Measurements from ENCODE around the gene UNK. TPM values are rescaled to one million over a fixed set of nuclear protein-coding genes. Genes with fewer than 3 reads are reported as not detected.

UNK gene
- total RNA-seq, 2 experiments from 2014 or later: 26.1 TPM

DNA sequence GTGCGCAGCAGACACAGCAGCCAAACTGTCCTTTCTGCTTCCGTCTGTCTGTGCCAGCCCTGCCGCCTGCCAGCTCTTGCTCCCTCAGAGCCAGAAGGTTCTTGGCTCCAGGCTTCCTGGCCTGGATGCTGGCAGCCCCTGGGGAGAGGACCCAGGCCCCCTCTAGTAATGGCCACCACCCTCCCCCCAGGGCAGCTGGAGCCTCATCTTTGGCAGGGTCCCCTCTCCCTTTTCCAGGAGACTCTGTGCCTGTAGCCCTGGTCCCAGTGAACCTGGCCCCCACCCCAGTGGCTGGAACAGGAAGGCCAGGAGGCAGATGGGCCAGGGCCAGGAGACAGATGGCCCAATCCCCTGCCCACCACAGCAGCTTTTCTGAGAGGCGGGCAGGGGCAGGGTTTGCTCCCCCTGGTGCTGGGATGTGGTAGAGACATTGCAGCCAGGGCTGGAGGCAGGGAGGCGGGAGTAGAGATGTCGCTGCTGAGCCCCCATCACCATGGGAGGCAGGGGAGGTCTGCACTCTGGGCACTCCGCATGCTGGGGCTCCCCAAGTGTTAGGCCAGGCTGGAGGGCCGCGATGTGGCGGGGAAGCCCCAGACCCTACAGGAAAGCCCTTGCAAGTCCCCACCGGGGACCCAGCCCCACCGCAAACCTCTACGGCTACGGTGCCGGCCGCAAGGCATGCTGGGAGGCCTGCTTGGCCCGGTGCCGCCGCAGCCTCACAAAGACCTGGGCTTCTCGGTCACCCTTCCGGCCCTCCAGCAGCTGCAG lies 42.9 kb downstream of the UNK start:
- Mint-ChIP-seq H3K36me3 (ENCODE audit: low read depth) (peaks cover 44% of the 10 kb centered on the region), H3K27me3 (no peaks in the 10 kb centered on the region), H3K4me1 (peaks cover 26% of the 10 kb centered on the region), H3K4me3 (peak overlapping the region; percentile 35), H3K9me3 (no peaks in the 10 kb centered on the region), H3K27ac (peak overlapping the region; percentile 93)
- ChIA-PET POLR2A (interaction anchor here (0.7 to 15.1 kb wide), 14 partner anchors 10 to 69 kb away, joined by 3 to 190 read pairs (median 4); partner anchors contain the start of genes GALK1, TRIM65, UNC13D and UNK), CTCF (interaction anchor here (0.7 to 3.5 kb wide), 13 partner anchors 14 to 847 kb away, joined by 3 to 23 read pairs (median 3); partner anchors contain the start of genes GALK1, TRIM65, UNK and WBP2)
- DNase-seq: peak; percentile 70

DNA sequence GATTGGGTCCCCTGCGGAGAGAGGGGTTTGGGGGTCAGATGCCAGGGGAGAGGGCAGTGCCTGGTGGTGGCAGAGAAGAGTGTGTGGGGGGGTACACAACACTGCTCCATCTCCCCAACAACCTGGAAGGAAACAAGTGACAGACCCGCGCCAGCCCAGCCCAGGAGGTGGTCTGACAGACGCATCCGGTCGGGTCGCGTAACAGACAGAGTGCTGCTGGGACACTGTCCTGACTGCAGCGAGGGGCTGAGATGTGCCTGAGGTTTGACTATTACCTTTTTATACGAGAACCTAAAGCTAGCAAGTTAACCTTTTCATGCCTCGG lies 43.4 kb downstream of the UNK start:
- no peaks in the 10 kb centered on the region for H3K27me3 Mint-ChIP-seq
- DNase-seq: no peak
- peak overlapping the region; percentile 93 for H3K27ac Mint-ChIP-seq
- POLR2A ChIA-PET: interaction anchor here (1.1 to 15.1 kb wide), 7 partner anchors 10 to 69 kb away, joined by 3 to 190 read pairs (median 11); partner anchors contain the start of genes TRIM65, UNC13D and UNK
- CTCF ChIA-PET: interaction anchor here (0.8 to 3.5 kb wide), 4 partner anchors 32 to 64 kb away, joined by 3 to 23 read pairs (median 12); partner anchors contain the start of genes GALK1 and UNK
- H3K4me3 Mint-ChIP-seq: peak overlapping the region; percentile 35
- no peaks in the 10 kb centered on the region for H3K9me3 Mint-ChIP-seq
- H3K4me1 Mint-ChIP-seq: peaks cover 30% of the 10 kb centered on the region
- peaks cover 46% of the 10 kb centered on the region for H3K36me3 Mint-ChIP-seq (ENCODE audit: low read depth)

DNA sequence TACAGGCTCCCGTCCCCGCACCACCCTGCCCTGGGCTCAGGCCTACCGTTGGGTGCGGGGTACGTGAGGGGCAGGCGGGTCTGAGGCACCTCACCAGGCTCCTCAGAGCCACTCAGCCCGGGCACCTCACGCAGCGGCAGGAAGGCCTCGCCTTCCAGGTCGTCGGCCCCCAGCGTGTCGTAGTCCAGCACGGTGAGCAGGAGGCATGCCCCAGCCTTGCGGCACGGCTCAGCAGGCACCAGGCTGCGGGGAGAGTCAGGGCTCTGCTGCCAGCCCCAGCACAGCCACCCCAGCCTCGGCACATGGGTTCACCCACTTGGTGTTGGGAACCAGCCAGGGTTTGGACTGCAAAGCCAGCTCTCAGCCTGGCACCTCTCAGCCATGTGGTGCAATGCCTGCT lies 44.1 kb downstream of the UNK start:
- POLR2A ChIA-PET: interaction anchor here (2.1 to 15.1 kb wide), 5 partner anchors 11 to 52 kb away, joined by 4 to 190 read pairs (median 18); partner anchors contain the start of genes UNC13D and UNK
- H3K4me1 Mint-ChIP-seq: peaks cover 37% of the 10 kb centered on the region
- no peaks in the 10 kb centered on the region for H3K9me3 Mint-ChIP-seq
- CTCF ChIA-PET: interaction anchor here (0.8 to 3.5 kb wide), 5 partner anchors 20 to 64 kb away, joined by 3 to 23 read pairs (median 9); partner anchors contain the start of genes GALK1 and UNK
- no peaks in the 10 kb centered on the region for H3K27me3 Mint-ChIP-seq
- H3K27ac Mint-ChIP-seq: peak overlapping the region; percentile 93
- peaks cover 53% of the 10 kb centered on the region for H3K36me3 Mint-ChIP-seq (ENCODE audit: low read depth)
- DNase-seq: no peak
- no peak overlapping the region for H3K4me3 Mint-ChIP-seq

- no peaks in the 10 kb centered on the region for H3K9me3 Mint-ChIP-seq
- H3K27ac Mint-ChIP-seq: no peak overlapping the region
- H3K27me3 Mint-ChIP-seq: no peaks in the 10 kb centered on the region
- H3K4me1 Mint-ChIP-seq: peaks cover 47% of the 10 kb centered on the region
- no peak for DNase-seq
- H3K4me3 Mint-ChIP-seq: no peak overlapping the region
- POLR2A ChIA-PET: interaction anchor here (1.0 to 15.1 kb wide), 7 partner anchors 9 to 67 kb away, joined by 3 to 190 read pairs (median 5); partner anchors contain the start of genes TRIM65 and UNC13D
- H3K36me3 Mint-ChIP-seq (ENCODE audit: low read depth): peaks cover 57% of the 10 kb centered on the region
- CTCF ChIA-PET: interaction anchor here (0.8 to 2.8 kb wide), 15 partner anchors 12 to 76 kb away, joined by 3 to 9 read pairs (median 6); partner anchors contain the start of genes GALK1, UNC13D and WBP2
These were observed 45.1 kb downstream of the UNK start for GRCh38 chr17:75829747-75830146.

GRCh38 chr17:75830164-75831031 lies 45.8 kb downstream of the UNK start:
- peaks cover 50% of the 10 kb centered on the region for H3K4me1 Mint-ChIP-seq
- ChIA-PET POLR2A (interaction anchor here (0.8 to 15.1 kb wide), 9 partner anchors 9 to 66 kb away, joined by 3 to 190 read pairs (median 5); partner anchors contain the start of genes TRIM65 and UNC13D), CTCF (interaction anchor here (0.8 to 2.8 kb wide), 16 partner anchors 13 to 77 kb away, joined by 3 to 9 read pairs (median 6); partner anchors contain the start of genes GALK1, UNC13D and WBP2)
- no peaks in the 10 kb centered on the region for H3K9me3 Mint-ChIP-seq
- H3K36me3 Mint-ChIP-seq (ENCODE audit: low read depth): peaks cover 59% of the 10 kb centered on the region
- H3K27ac Mint-ChIP-seq: peak overlapping the region; percentile 67
- peak; percentile 32 for DNase-seq
- H3K4me3 Mint-ChIP-seq: no peak overlapping the region
- H3K27me3 Mint-ChIP-seq: no peaks in the 10 kb centered on the region

DNA sequence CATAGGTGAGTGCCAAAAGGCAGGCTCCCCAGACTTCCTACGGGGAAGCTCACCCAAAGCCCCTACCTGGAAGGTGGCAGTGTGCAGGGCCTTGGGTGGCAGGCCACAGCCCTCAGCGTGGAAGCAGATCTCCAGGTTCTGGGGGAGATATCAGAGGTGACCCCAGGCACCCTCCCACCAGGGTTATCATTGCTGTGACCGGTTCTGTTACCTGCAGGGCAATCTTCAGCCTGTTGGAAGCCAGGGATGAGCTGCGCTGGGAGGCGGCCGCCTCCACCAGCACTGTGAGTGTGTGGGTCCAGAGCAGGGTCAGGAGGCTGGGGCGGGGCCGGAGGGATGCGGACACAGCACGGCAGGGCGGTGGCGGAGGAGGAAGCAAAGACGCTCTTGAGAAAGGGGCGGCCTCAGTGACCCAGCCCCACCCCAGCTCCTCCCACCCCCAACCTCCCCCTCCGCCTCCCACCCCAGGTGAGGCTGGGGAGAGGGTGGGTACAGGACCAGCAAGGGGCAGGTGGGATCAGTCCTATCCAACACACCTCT lies 46.5 kb downstream of the UNK start:
- DNase-seq: no peak
- H3K27me3 Mint-ChIP-seq: no peaks in the 10 kb centered on the region
- POLR2A ChIA-PET: interaction anchor here (0.8 to 15.1 kb wide), 8 partner anchors 10 to 66 kb away, joined by 3 to 190 read pairs (median 6); partner anchors contain the start of genes GALK1, TRIM65 and UNC13D
- peaks cover 62% of the 10 kb centered on the region for H3K36me3 Mint-ChIP-seq (ENCODE audit: low read depth)
- H3K4me3 Mint-ChIP-seq: no peak overlapping the region
- H3K4me1 Mint-ChIP-seq: peaks cover 54% of the 10 kb centered on the region
- CTCF ChIA-PET: interaction anchor here (1.1 to 2.8 kb wide), 8 partner anchors 13 to 77 kb away, joined by 3 to 9 read pairs (median 6); partner anchors contain the start of gene WBP2
- H3K27ac Mint-ChIP-seq: peak overlapping the region; percentile 67
- no peaks in the 10 kb centered on the region for H3K9me3 Mint-ChIP-seq

DNA sequence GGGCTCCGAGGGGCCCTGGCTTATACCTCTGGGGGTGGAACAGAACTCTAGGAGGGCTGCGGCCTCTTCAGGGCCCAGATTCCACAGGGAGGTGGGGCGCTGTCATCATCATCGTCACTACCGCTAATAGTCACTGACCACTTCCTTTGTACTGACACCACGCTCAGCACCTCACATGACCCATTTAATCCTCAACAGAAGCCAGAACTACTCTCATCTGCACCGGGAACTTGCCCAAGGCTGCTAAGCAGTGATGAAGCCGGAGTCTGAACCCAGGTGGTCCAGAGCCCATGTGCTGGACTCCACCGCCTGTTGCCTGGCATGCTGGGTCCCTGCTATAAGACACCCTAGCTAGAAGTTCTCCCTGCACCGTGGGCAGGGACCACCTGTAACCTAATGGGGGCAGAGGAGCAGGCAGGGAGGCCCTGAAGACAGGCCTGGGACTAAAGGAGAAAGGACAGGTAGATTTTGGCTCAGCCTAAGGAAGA lies 47.6 kb downstream of the UNK start:
- CTCF ChIA-PET: interaction anchor here (1.0 to 2.9 kb wide), 6 partner anchors 14 to 49 kb away, joined by 3 to 8 read pairs (median 3); partner anchors contain the start of gene WBP2
- POLR2A ChIA-PET: interaction anchor here (1.0 to 15.1 kb wide), 16 partner anchors 8 to 522 kb away, joined by 3 to 190 read pairs (median 5); partner anchors contain the start of genes FBF1, GALK1, PRPSAP1 and RECQL5
- Mint-ChIP-seq H3K4me1 (peaks cover 50% of the 10 kb centered on the region), H3K36me3 (ENCODE audit: low read depth) (peaks cover 58% of the 10 kb centered on the region), H3K27me3 (no peaks in the 10 kb centered on the region), H3K27ac (peak overlapping the region; percentile 94), H3K4me3 (peak overlapping the region; percentile 67), H3K9me3 (no peaks in the 10 kb centered on the region)
- peak; percentile 78 for DNase-seq

DNA sequence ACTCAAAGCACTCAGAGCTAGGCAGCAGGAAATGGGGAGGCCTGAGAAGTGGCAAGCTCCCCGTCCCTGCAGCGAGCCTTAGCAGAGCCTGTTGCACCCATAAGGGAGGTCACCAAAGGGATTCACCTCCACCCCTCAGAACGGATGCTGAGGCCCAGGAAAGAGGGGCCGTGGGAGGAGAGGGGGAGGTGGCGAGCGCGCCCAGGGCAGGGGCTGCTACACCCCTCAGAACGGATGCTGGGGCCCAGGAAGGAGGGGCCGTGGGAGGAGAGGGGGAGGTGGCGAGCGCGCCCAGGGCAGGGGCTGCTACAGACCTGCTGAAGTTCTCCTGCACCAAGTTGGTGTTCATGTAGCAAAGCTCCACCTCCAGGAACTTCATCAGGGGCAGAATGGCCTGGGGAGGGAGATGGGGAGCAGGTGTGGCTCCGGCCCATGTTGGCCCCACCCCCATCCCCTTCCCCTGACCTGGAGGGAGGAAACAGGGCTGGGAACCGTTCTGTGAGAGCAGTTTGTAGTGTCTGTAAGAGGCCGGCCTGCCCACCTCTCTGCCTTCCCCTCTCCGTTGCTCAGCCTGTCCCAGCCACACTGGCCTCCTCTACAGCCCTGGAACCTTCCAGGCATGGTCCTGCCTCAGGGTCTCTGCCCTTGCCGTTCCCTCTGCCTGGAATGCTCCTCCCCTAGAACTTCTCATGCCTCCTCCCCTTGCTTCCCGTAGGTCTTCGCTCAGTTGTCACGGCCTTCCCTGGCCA lies 48.2 kb downstream of the UNK start:
- Mint-ChIP-seq H3K27me3 (no peaks in the 10 kb centered on the region), H3K4me1 (peaks cover 47% of the 10 kb centered on the region), H3K36me3 (ENCODE audit: low read depth) (peaks cover 58% of the 10 kb centered on the region), H3K9me3 (no peaks in the 10 kb centered on the region), H3K4me3 (peak overlapping the region; percentile 67), H3K27ac (peak overlapping the region; percentile 94)
- ChIA-PET CTCF (interaction anchor here (0.9 to 2.9 kb wide), 7 partner anchors 11 to 50 kb away, joined by 3 to 8 read pairs (median 3); partner anchors contain the start of gene WBP2), POLR2A (interaction anchor here (0.6 to 15.1 kb wide), 19 partner anchors 8 to 521 kb away, joined by 3 to 190 read pairs (median 5); partner anchors contain the start of genes FBF1, GALK1, PRPSAP1 and RECQL5)
- DNase-seq: peak; percentile 48

DNA sequence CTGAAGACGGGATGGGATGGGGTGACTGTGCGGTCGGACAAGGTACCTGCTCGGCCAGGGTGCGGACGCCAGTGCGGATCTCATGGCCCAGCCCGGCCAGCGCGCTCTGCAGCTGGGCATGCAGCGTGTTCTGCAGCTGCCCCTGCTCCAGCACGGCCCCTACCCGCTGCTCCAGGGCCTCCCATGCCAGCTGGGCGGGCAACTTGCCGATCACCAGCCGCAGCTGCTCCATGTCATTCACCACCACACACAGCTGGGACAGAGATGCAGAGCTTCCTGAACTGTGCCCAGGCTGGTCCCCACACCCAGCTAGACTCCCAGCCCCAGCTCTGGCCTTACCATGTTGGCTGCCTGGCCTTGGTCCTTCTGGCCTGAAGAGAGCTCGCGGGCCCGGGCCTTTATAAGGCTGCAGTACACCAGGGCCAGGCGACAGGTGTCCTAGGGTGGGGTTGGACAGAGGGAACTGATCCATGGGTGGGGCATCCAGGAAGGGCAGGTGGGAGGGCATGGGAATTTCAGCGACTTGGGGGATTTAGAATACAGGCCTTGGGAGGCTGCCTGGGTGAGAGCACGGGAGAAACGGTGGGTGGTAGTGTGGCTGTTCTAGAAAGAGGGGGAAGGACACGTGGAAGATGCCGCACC lies 49.8 kb downstream of the UNK start:
- POLR2A ChIA-PET: interaction anchor here (1.4 to 15.1 kb wide), 4 partner anchors 10 to 58 kb away, joined by 4 to 190 read pairs (median 41); partner anchors contain the start of genes UNC13D, UNK and WBP2
- H3K4me3 Mint-ChIP-seq: no peak overlapping the region
- peaks cover 64% of the 10 kb centered on the region for H3K36me3 Mint-ChIP-seq (ENCODE audit: low read depth)
- no peak for DNase-seq
- peaks cover 43% of the 10 kb centered on the region for H3K4me1 Mint-ChIP-seq
- CTCF ChIA-PET: interaction anchor here (2.9 kb wide), 1 partner anchor 21 kb away, joined by 8 read pairs; the partner anchor contains the start of gene WBP2
- H3K27ac Mint-ChIP-seq: peak overlapping the region; percentile 94
- H3K27me3 Mint-ChIP-seq: no peaks in the 10 kb centered on the region
- H3K9me3 Mint-ChIP-seq: no peaks in the 10 kb centered on the region

GRCh38 chr17:75834928-75835653 lies 50.5 kb downstream of the UNK start:
- H3K4me3 Mint-ChIP-seq: no peak overlapping the region
- no peaks in the 10 kb centered on the region for H3K27me3 Mint-ChIP-seq
- H3K4me1 Mint-ChIP-seq: peaks cover 46% of the 10 kb centered on the region
- H3K36me3 Mint-ChIP-seq (ENCODE audit: low read depth): peaks cover 64% of the 10 kb centered on the region
- CTCF ChIA-PET: interaction anchor here (2.9 kb wide), 1 partner anchor 21 kb away, joined by 8 read pairs; the partner anchor contains the start of gene WBP2
- POLR2A ChIA-PET: interaction anchor here (1.0 to 15.1 kb wide), 5 partner anchors 10 to 59 kb away, joined by 3 to 190 read pairs (median 33); partner anchors contain the start of genes UNC13D, UNK and WBP2
- no peaks in the 10 kb centered on the region for H3K9me3 Mint-ChIP-seq
- DNase-seq: no peak
- H3K27ac Mint-ChIP-seq: peak overlapping the region; percentile 23

All from activated CD4-positive, alpha-beta memory T cell treated with anti-CD3 and anti-CD28 coated beads, Interleukin-2, amount 10 ng/mL, durations not matched to agents 7 days and 5 days (primary cell).